ENCODE data around the gene GRK1.
"Not testable (repeated sequence)": the region's sequence is repeated elsewhere in the genome, so short reads cannot be mapped to it uniquely, and the experiment has no call there.

GRK1 gene

GRCh38 chr13:113743366-113744195, 76.6 kb downstream of the GRK1 start:
- DNase-seq (ENCODE audit: low read depth) = no peak

DNA sequence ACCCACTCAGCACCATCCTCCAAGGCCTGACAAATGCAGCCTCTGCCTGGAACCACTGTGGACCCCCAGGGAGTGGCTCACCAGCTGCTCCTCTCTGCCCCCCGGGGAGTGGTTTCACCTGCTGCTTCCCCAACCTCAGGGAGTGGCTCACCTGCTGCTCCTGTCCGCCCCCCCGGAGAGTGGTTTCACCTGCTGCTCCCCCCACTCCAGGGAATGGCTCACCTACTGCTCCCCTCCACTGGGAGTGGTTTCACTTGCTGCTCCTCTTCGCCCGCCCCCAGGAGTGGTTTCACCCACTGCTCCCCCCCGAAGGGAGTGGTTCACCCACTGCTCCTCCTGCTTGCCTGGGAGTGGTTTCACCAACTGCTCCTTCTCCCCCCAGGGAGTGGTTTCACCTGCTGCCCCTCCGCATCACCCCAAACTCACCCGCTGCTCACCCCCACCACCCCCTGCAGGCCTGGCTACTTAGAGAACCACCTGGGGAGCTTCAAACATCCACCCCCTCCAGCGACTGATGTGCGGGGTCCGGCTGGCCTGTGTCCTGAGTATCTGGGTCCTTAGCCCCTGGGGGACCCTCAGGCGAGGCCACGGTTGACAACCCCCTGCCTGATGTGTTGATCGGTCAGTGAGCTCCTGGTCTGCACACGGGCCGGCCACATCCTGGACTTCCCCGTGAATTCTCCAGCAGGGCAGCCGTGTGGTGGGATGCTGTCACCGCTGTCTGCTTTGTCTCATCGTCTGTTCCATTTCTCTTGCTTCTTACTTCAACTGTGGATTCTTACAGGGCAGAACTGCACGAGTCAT, 77.4 kb downstream of the GRK1 start:
- DNase-seq (ENCODE audit: low read depth) = no peak

- DNase-seq (ENCODE audit: low read depth) = no peak
Observed at GRCh38 chr13:113745059-113745458, 78.0 kb downstream of the GRK1 start.

DNA sequence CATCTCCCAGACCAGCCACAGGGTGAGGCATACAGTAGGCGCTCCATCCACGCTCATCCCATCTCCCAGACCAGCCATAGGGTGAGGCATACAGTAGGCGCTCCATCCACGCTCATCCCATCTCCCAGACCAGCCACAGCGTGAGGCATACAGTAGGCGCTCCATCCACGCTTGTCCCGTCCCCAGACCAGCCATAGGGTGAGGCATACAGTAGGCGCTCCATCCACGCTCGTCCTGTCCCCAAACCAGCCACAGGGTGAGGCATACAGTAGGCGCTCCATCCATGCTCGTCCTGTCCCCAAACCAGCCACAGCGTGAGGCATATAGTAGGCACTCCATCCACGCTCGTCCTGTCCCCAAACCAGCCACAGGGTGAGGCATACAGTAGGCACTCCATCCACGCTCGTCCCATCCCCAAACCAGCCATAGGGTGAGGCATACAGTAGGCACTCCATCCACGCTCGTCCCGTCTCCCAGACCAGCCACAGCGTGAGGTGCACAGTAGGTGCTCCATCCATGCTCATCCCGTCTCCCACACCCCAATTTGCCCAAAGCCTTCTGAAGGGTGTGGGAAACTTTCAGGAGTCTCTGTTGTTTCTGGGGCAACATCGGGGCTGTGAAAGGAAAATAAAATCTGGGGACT, 78.6 kb downstream of the GRK1 start:
- not testable (repeated sequence) for DNase-seq (ENCODE audit: low read depth)

GRCh38 chr13:113746143-113746525, 79.1 kb downstream of the GRK1 start:
- DNase-seq (ENCODE audit: low read depth) = no peak

GRCh38 chr13:113746671-113747070, 79.7 kb downstream of the GRK1 start:
- DNase-seq (ENCODE audit: low read depth) = no peak

- no peak for DNase-seq (ENCODE audit: low read depth)
Observed at GRCh38 chr13:113747291-113747833, 80.3 kb downstream of the GRK1 start.

DNA sequence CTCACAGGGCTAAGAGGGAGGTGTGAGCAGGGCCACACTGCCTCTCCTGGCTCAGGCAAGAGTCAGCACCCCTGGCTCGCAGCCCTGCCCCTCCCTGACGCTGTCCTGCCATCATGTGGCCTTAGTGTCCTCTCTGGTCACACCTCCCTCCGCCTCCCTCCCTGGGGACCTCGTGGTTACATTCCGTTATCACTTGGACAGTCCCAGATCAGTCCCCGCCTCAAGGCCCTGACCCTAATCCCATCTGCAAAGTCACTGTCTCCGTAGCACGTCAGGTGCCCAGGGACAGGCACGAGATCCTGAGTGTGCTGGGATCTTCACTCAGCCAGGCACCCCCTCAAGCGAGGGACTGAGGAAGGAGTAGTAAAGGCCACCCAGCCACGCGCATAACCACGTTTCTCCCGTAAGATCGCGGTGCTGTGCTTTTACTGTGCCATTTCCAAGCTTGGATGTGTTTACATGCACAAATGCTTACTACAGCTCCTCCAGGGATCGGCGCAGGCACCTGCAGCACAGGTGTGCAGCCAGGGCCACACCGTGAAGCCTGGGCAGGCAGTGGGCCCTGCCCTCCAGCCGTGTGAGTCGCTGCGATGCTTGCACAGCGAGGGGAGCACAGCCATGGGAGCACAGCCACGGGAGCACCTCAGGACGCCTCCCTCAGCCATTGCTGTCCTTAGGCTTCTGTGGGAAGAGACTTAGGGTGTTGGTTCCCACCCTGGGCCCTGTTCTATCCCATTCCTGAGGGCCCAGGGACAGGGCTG, 81.3 kb downstream of the GRK1 start:
- no peak for DNase-seq (ENCODE audit: low read depth)

- DNase-seq (ENCODE audit: low read depth) = no peak
Observed at GRCh38 chr13:113748862-113749451, 81.9 kb downstream of the GRK1 start.

- no peak for DNase-seq (ENCODE audit: low read depth)
Observed at GRCh38 chr13:113749507-113749906, 82.5 kb downstream of the GRK1 start.

DNA sequence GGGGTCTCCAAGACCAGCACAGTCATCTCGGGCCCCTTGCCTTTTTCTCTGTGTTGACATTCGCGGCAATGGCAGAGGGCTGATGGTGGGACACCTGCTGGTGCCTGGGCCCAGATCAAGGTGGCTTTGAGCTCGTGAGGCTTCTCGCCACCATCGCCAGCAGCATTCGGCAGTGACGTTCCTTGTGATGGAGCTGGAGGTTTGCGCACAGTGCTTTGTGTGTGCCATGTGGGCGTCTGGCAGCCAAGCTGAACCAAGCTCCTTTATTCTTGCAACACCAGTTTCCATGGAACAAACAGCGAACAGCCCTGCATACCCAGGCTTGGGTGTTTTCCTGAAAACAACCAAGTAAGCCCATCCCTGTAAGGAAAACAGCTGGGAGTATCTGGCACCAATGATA, 82.9 kb downstream of the GRK1 start:
- no peak for DNase-seq (ENCODE audit: low read depth)

DNA sequence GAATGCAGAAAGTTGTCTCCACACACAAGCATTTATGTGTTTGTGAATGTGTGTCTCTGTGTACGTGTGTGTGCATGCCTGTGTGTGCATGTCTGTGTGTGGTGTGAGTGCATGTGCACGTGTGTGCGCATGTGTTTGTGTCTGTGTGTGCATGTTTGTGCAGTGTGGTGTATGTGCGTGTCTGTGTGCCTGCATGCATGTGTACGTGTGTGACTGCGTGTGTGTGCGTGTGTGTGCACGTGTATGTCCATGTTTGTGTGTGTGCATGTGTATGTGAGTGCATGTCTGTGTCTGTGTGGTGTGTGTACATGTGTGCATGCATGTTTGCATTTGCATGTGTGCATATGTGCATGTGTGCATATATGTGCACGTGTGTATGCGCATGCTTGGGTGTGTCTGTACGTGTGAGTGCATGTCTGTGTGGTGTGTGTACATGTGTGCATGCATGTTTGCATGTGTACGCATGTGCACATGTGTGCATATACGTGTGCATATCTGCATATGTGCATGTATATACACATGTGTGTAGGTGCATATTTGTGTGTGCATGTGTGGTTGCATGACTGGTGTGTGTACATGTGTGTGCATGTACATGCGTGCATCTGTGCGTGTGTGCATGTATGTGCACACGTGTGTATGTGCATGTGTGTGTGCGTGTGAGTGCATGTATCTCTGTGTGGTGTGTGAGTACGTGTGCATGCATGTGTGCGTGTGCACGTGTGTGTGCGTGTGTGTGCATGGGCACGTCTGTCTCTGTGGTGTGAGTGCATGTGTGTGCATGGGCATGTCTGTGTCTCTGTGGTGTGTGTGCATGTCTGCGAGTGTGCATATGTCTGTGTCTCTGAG, 83.8 kb downstream of the GRK1 start:
- DNase-seq (ENCODE audit: low read depth) = no peak

- no peak for DNase-seq (ENCODE audit: low read depth)
Observed at GRCh38 chr13:113751491-113751890, 84.5 kb downstream of the GRK1 start.

DNA sequence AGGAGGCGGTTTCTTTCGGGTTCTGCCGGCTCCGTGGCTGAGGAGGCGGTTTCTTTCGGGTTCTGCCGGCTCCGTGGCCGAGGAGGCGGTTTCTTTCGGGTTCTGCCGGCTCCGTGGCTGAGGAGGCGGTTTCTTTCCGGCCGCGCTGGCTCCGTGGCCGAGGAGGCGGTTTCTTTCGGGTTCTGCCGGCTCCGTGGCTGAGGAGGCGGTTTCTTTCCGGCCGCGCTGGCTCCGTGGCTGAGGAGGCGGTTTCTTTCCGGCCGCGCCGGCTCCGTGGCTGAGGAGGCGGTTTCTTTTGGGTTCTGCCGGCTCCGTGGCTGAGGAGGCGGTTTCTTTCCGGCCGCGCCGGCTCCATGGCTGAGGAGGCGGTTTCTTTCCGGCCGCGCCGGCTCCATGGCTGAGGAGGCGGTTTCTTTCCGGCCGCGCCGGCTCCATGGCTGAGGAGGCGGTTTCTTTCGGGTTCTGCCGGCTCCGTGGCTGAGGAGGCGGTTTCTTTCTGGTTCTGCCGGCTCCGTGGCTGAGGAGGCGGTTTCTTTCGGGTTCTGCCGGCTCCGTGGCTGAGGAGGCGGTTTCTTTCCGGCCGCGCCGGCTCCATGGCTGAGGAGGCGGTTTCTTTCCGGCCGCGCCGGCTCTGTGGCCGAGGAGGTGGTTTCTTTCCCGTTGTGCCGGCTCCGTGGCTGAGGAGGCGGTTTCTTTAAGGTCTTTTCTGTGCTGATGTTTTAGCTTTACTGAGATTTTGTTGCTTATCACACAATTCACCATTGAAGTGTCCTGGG, 85.4 kb downstream of the GRK1 start:
- DNase-seq (ENCODE audit: low read depth) = not testable (repeated sequence)

- no peak for DNase-seq (ENCODE audit: low read depth)
Observed at GRCh38 chr13:113753171-113753570, 86.2 kb downstream of the GRK1 start.

DNA sequence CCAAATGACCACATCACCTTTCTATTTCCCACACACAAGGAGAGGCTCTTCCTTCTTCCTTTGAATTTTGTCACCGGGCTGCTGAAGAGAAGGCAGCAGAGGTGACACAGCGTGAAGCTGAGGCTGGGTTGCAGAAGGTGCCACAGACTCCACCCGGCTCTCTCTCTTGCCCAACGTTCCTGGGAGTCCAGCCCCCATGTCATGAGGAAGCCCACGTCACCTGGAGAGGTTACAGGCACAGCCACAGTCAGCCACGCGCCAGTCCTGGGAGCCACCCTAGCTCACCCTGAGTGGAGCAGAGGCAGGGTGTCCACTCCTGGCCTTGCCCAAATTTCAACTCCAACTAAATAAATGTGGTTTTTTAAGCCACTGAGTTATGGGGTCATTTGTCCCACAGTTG, 87.2 kb downstream of the GRK1 start:
- no peak for DNase-seq (ENCODE audit: low read depth)

- no peak for DNase-seq (ENCODE audit: low read depth)
Observed at GRCh38 chr13:113754691-113755090, 87.7 kb downstream of the GRK1 start.

- no peak for DNase-seq (ENCODE audit: low read depth)
Observed at GRCh38 chr13:113756441-113757097, 89.5 kb downstream of the GRK1 start.

All from stimulated activated CD8-positive, alpha-beta memory T cell treated with anti-CD3 and anti-CD28 coated beads, Interleukin-7, amount 100 ng/mL, for 24 hours (primary cell).